RPMI8226 (cell line): ENCODE data around the gene JPT2.

Experiments used
- DNase-seq: peaks from one replicate; pipeline ENCODE4 v3.0.0-alpha.2; 2015

The JPT2 gene, protein sequence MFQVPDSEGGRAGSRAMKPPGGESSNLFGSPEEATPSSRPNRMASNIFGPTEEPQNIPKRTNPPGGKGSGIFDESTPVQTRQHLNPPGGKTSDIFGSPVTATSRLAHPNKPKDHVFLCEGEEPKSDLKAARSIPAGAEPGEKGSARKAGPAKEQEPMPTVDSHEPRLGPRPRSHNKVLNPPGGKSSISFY

GRCh38 chr16:1677942-1678499 is at the start of gene JPT2:
Gene JPT2, plus strand, starts transcription at chr16:1678279. Its CDS starts 34 bp downstream, at chr16:1678313.
- DNase-seq = peak; percentile 99

GRCh38 chr16:1630450-1631213 is 47.4 kb upstream of the JPT2 start:
- DNase-seq = no peak

- DNase-seq = no peak
Observed at GRCh38 chr16:1631230-1631629, 46.8 kb upstream of the JPT2 start.

GRCh38 chr16:1631931-1632637 is 46.0 kb upstream of the JPT2 start:
- DNase-seq = no peak

DNA sequence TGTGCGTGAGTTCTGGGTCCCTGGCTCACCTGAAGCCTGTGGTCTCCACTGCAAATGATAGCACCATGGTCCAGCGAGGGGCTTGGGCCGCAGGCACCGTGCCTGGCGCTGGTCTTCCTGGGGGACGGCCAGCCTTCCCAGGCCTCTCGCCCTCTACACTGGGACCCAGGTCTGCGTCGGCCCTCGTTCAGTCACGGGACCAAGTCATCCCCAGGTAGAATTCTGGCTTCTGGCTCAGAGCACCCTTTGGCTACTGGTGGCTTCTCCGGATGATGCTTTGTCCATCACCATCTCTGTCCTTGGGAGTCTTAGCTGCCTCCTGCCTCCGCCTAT is 45.5 kb upstream of the JPT2 start:
- no peak for DNase-seq

GRCh38 chr16:1633310-1633709 is 44.8 kb upstream of the JPT2 start:
- DNase-seq = no peak

DNA sequence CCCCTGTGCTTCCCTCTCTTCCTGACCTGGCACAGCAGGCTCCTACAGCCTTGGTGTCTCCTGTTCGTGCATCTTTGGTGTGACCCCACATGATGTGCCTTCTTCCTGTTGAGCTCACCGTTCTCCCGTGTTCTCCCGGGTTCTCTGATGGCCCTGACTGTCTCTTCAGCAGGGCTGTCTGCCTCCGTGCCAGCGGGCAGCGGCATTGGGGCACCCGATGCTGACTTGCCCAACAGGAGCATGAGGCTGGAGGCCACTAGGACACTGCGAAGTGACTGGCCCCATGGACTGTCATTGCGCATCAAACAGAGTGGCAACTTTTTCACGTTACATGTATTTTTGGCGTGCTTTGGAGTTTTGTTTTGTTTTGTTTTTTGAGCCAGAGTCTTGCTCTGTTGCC is 43.5 kb upstream of the JPT2 start:
- DNase-seq = no peak

DNA sequence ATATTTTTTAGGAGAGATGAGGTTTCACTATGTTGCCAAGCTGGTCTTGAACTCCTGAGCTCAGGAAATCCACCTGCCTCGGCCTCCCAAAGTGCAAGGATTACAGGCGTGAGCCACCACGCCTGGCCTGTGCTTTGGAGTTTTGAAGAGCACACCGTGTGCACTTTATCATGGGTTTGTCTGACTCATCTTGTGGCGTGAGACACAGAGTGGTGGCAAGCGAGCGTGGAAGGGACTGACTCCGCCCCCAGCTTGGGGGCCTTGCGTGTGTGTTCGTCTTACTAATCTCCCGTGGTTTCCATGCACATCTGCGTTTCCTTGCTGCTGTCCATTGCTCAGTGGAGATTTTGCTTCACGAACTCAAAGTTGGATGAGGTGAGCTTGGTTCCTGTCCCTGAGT is 43.0 kb upstream of the JPT2 start:
- no peak for DNase-seq

DNA sequence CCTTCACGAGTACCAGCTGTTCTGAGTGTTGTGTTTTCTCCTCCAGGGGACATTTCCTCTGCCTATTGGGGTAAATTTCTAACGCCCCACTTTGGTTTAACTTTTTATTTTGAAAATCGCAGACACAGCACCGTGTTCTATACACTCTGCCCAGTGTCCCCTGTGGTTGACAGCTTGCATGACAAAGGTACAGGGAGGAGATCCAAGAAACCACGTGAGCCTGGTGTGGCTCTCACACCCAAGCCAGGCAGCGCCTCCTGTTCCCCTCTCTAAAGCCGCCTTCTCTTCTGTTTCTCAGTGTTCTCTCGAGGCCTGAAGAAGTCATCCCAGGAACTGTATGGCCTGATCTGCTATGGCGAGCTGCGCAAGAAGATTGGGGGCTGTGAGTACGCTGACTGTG is 40.6 kb upstream of the JPT2 start:
- no peak for DNase-seq

DNA sequence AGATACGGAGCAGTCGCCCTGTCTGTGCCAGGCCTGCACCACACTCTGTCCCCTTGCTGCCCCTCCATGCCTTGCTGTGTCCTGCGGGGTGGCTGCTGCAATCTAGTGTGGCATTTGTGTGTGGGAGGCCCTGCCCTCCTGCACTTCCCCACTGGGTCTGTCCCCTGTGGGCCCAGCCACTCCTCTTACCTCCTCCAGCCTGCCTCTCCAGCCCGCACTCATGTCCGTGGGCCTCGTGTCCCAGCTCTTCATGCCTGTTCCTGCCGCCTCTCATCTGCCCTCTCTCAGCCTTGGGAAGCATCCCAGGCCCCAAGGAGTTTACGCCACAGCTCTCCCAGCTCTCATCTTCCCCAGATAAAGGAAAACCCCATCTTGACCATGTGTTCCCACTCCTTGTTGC is 39.3 kb upstream of the JPT2 start:
- no peak for DNase-seq

- no peak for DNase-seq
Observed at GRCh38 chr16:1639282-1639681, 38.8 kb upstream of the JPT2 start.

DNA sequence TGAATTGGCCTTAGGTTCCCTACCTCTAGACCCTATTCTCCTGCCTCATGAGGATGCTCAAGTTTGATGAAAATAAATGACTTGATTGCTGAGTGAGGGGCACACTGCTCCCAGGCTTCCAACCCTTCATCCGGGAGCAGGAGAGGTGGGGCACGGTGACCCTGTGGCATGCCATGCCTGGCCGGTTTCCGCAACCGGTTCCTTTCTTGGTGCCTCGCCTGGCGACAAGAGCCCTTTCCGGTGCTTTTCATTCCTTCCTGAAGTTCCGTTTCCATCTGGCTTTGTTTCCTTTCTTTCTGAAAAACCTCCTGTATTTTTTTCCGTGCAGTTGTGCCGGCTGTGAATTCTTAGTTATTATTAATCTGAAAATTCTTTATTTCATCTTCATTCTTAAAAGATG is 38.2 kb upstream of the JPT2 start:
- no peak for DNase-seq

- DNase-seq = no peak
Observed at GRCh38 chr16:1640261-1640941, 37.7 kb upstream of the JPT2 start.

GRCh38 chr16:1641261-1641660 is 36.8 kb upstream of the JPT2 start:
- no peak for DNase-seq

DNA sequence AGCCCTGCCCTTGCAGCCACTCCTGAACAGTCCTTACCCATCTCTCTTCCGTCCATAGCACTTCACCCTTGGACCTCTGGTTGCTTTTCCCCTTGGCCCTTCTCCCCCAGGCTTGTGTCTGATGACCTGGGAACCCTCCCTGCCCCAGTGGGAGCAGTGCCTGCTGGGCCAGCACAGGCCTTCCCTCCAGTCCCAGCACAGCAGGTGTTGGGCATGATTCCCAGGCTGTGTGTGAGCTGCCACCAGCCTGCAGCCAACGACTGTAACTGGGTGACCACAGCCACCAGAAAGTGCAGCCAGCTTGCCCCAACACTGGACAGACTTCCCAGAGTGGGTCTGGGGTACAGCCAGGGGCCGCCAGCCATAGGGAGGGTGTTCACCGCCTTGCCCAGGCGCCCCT is 35.9 kb upstream of the JPT2 start:
- DNase-seq = no peak

- DNase-seq = no peak
Observed at GRCh38 chr16:1642753-1643152, 35.3 kb upstream of the JPT2 start.

DNA sequence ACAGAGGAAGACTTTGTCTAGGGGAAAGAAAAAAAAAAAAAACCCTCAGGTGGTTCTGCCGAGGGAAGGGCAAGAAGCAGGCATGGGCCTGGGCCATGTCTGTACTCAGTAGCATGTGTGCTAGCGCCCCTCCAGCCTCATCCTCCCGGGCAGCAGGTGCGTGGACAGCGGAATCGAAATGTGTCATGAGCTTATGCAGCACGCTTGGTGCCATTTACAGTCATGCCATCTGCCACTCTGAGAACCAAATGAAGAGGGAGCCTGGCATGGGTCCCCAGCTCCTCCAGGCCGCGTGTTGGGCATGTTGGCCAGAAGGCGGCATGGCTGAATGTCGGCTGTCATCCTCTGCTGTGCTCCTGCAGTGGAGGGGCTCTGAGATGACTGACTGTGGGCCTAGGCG is 34.6 kb upstream of the JPT2 start:
- no peak for DNase-seq

- DNase-seq = no peak
Observed at GRCh38 chr16:1645914-1646525, 32.1 kb upstream of the JPT2 start.

- no peak for DNase-seq
Observed at GRCh38 chr16:1647856-1648255, 30.2 kb upstream of the JPT2 start.

GRCh38 chr16:1650131-1650530 is 27.9 kb upstream of the JPT2 start:
- DNase-seq = no peak

DNA sequence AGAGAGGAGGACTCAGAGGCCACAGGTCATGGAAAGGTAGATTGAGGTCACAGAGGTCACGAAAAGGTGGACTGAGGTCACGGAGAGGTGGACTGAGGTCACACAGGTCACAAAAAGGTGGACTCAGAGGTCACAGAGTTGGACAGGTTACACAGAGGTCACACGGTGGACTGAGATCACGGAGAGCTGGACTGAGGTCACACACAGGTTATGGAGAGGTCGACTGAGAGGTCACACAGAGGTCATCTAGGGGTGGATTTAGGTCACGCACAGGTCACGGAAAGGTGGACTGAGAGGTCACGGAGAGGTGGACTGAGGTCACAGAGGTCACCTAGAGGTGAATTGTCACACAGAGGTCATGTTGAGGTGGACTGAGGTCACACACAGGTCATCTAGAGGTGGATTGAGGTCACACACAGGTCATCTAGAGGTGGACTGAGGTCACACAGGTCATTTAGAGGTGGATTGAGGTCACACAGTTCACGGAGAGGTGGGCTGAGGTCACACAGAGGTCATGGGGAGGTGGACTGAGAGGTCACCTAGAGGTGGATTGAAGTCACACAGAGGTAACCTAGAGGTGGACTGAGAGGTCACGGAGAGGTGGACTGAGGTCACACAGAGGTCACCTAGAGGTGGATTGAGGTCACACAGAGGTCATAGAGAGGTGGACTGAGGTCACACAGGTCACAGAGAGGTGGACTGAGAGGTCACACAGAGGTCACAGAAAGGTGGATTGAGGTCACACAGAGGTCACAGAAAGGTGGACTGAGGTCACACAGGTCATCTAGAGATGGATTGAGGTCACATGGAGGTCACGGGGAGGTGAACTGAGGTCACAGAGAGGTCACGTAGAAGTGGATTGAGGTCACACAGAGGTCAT is 26.7 kb upstream of the JPT2 start:
- DNase-seq = peak; percentile 16

DNA sequence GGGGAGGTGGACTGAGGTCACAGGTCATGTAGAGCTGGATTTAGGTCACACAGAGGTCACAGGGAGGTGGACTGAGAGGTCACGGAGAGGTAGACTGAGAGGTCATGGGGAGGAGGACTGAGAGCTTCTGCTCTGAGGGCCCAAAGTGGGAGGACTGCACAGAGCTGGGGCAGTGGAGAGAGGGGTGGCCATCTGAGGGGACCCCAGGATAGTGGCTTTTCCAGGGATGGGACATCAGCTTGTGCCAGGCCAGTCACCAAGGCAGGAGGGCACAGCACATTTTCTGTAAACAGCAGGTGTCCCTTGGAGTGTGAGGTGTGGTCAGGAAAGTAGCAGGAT is 26.1 kb upstream of the JPT2 start:
- DNase-seq = no peak
